Transverse colon (tissue), 3 donors: Measurements from ENCODE around the gene CAPZA2.

Source experiments
- CTCF ChIP-seq, 5 experiments: fragments of 200-600 bp in 3 of 5; fragments of 450-650 bp in 2 of 5; sonication (generic) in 3 of 5; IDR thresholded peaks; 1 replicate in 2 of 5; 2 replicates in 3 of 5; pipeline ENCODE4 v1.5.1; 2016 to 2017; ENCODE audit warnings: antibody characterized with exemption in 5 of 5, inconsistent platforms in 3 of 5, mild to moderate bottlenecking in 2 of 5, moderate library complexity in 1 of 5
- EP300 ChIP-seq: sonication (generic); formaldehyde crosslinking; IDR thresholded peaks from one replicate; pipeline ENCODE4 v1.6.1; 2017; ENCODE audit warnings: antibody characterized with exemption, low read depth
- POLR2A ChIP-seq: fragments of 450-650 bp; IDR thresholded peaks from one replicate; pipeline ENCODE4 v1.6.1; 2016; ENCODE audit warnings: antibody characterized with exemption, mild to moderate bottlenecking, moderate library complexity

GRCh38 chr7:116812860-116813259 lies 49.5 kb upstream of the CAPZA2 start:
- no peak for TF ChIP-seq POLR2A
- no peak for TF ChIP-seq CTCF (IDR thresholded peaks at IDR 0.05)
- TF ChIP-seq EP300, result no peak
